Endothelial cell of umbilical vein (primary cell): ENCODE results near the gene NGFR. TPM values are rescaled to one million over a fixed set of nuclear protein-coding genes. Genes with fewer than 3 reads are reported as not detected.
"Not testable (repeated sequence)": the region's sequence is repeated elsewhere in the genome, so short reads cannot be mapped to it uniquely, and the experiment has no call there.

Experiments used
- BruUV-seq: library from RNA; stranded (reverse); fragments of 400-500 nt; replicated peaks from 2 replicates; lab custom pipeline; 2021; lab: Mats Ljungman, UMichigan
- CTCF ChIA-PET: fragments of 300-600, 350-600 bp; sonication (Branson Sonifier 250); formaldehyde crosslinking; loops from one replicate; lab custom pipeline; 2021; ENCODE audit warnings: antibody characterized with exemption, inconsistent platforms; lab: Charles Lee
- POLR2A ChIA-PET: fragments of 300-600, 350-600 bp; sonication (Branson Sonifier 250); formaldehyde crosslinking; loops from one replicate; lab custom pipeline; 2021; ENCODE audit warnings: antibody characterized with exemption, inconsistent platforms; lab: Charles Lee
- DNase-seq: peaks from one replicate; pipeline ENCODE4 v3.0.0-alpha.2; 2011; ENCODE audit warnings: low read depth, low spot score
- FAIRE-seq: peaks from 2 replicates; lab custom pipeline; 2011; peaks lifted over from hg19 to GRCh38; lab: Jason Lieb, UNC
- H2AFZ ChIP-seq: 2 replicates; pipeline ENCODE4 v1.6.0; 2012; ENCODE audit warnings: low read depth, low read length, control low read depth, inconsistent platforms
- H3K27ac ChIP-seq: 2 replicates; pipeline ENCODE4 v1.5.1; 2011; ENCODE audit warnings: low read depth, mild to moderate bottlenecking, control low read depth, low read length, moderate library complexity; ENCODE audit not compliant: insufficient read depth
- H3K27me3 ChIP-seq, 2 experiments: 2 replicates each; pipeline versions ENCODE4 v1.6.0 to v1.6.1; 2011; ENCODE audit warnings: low read length in 2 of 2, mixed read lengths in 1 of 2; ENCODE audit not compliant: control insufficient read depth in 2 of 2, insufficient read depth in 2 of 2
- H3K36me3 ChIP-seq, 2 experiments: 2 replicates in 1 of 2; 3 replicates in 1 of 2; pipeline ENCODE4 v1.5.1; 2011; ENCODE audit warnings: low read length in 2 of 2, mild to moderate bottlenecking in 1 of 2, moderate library complexity in 1 of 2; ENCODE audit not compliant: control insufficient read depth in 2 of 2, insufficient read depth in 2 of 2; ENCODE audit errors: extremely low read depth in 1 of 2
- H3K4me1 ChIP-seq: 3 replicates; pipeline ENCODE4 v1.5.1; 2011; ENCODE audit warnings: mild to moderate bottlenecking, low read length; ENCODE audit not compliant: control insufficient read depth, insufficient read depth; ENCODE audit errors: extremely low read depth
- H3K4me2 ChIP-seq: 2 replicates; pipeline ENCODE4 v1.6.1; 2011; ENCODE audit warnings: low read length, control low read depth, mixed read lengths; ENCODE audit not compliant: insufficient read depth
- H3K4me3 ChIP-seq, 3 experiments: fragments of 200-600 bp in 1 of 3; sonication (generic), shearing (Covaris generic) in 1 of 3; replicated peaks in 1 of 3; 2 replicates each; pipeline ENCODE4 v1.5.1; 2011 to 2016; ENCODE audit warnings: control low read depth in 3 of 3, low read length in 3 of 3, mild to moderate bottlenecking in 2 of 3, inconsistent platforms in 1 of 3, low read depth in 1 of 3, moderate library complexity in 1 of 3; ENCODE audit not compliant: insufficient read depth in 1 of 3
- H3K79me2 ChIP-seq: 2 replicates; pipeline ENCODE4 v1.6.0; 2012; ENCODE audit warnings: low read length, inconsistent platforms; ENCODE audit not compliant: control insufficient read depth, insufficient read depth
- H3K9ac ChIP-seq: replicated peaks from 2 replicates; pipeline ENCODE3; 2011; ENCODE audit warnings: low read length, control low read depth; ENCODE audit not compliant: insufficient read depth; ENCODE audit errors: extremely low read depth
- H3K9me1 ChIP-seq: replicated peaks from 3 replicates; pipeline ENCODE4 v1.6.0; 2011; ENCODE audit warnings: mild to moderate bottlenecking, low read length; ENCODE audit not compliant: control insufficient read depth, insufficient read depth; ENCODE audit errors: extremely low read depth
- H3K9me3 ChIP-seq: replicated peaks from 2 replicates; pipeline ENCODE4 v1.5.1; 2012; ENCODE audit warnings: low read length, inconsistent platforms; ENCODE audit not compliant: control insufficient read depth, insufficient read depth
- H4K20me1 ChIP-seq: replicated peaks from 2 replicates; pipeline ENCODE3; 2011; ENCODE audit warnings: mild to moderate bottlenecking, low read length; ENCODE audit not compliant: control insufficient read depth, insufficient read depth; ENCODE audit errors: extremely low read depth
- CTCF ChIP-seq, 2 donors: IDR thresholded peaks; 1 replicate in 1 of 2; 2 replicates in 1 of 2; pipeline ENCODE4 v1.5.1; 2011; ENCODE audit warnings: low read length in 2 of 2, mild to moderate bottlenecking in 2 of 2, moderate library complexity in 2 of 2, control low read depth in 1 of 2, inconsistent platforms in 1 of 2, low read depth in 1 of 2; ENCODE audit not compliant: insufficient read depth in 1 of 2; ENCODE audit errors: extremely low read depth in 1 of 2
- EZH2 ChIP-seq: IDR thresholded peaks from 2 replicates; pipeline ENCODE4 v1.6.1; 2012; ENCODE audit warnings: borderline replicate concordance, low read depth, mild to moderate bottlenecking, moderate library complexity, low read length, inconsistent platforms; ENCODE audit not compliant: severe bottlenecking
- FOS ChIP-seq: IDR thresholded peaks from 2 replicates; pipeline ENCODE4 v1.6.1; 2011; ENCODE audit warnings: mild to moderate bottlenecking, low read length, moderate library complexity, borderline replicate concordance; ENCODE audit not compliant: insufficient read depth
- GATA2 ChIP-seq: IDR thresholded peaks from 2 replicates; pipeline ENCODE4 v1.7.0; 2011; ENCODE audit warnings: low read depth, mild to moderate bottlenecking, moderate library complexity, mixed read lengths, low read length; ENCODE audit not compliant: insufficient read length, insufficient read depth
- JUN ChIP-seq: IDR thresholded peaks from 2 replicates; pipeline ENCODE4 v1.6.1; 2011; ENCODE audit warnings: borderline replicate concordance, low read depth; ENCODE audit not compliant: insufficient read length, insufficient read depth
- MAX ChIP-seq: IDR thresholded peaks from 2 replicates; pipeline ENCODE4 v1.6.1; 2011; ENCODE audit not compliant: insufficient read depth, insufficient read length
- MYC ChIP-seq: IDR thresholded peaks from one replicate; pipeline ENCODE4 v1.6.1; 2011; ENCODE audit warnings: mild to moderate bottlenecking, low read depth, low read length
- POLR2A ChIP-seq: IDR thresholded peaks from 2 replicates; pipeline ENCODE4 v1.6.1; 2012; ENCODE audit warnings: low read depth, mild to moderate bottlenecking, control low read depth, low read length
- POLR2AphosphoS5 ChIP-seq: IDR thresholded peaks from 2 replicates; pipeline ENCODE4 v1.6.1; 2012; ENCODE audit warnings: low read depth, mild to moderate bottlenecking, control low read depth, low read length, moderate library complexity; ENCODE audit not compliant: insufficient read depth
- dilution Hi-C: fragments of 300-500 bp; cut with MboI; formaldehyde crosslinking; loops from one replicate; pipeline ENCODE4 v1.15.0; 2019; ENCODE audit warnings: low sequenced_read_pairs; ENCODE audit not compliant: extremely low pct_ligation_motif_present
- intact Hi-C: fragments of 100-400 bp; cut with micrococcal nuclease; formaldehyde crosslinking; loops from one replicate; pipeline ENCODE4 v1.10.0; 2022
- polyA plus RNA-seq, 4 experiments: library from polyadenylated mRNA; depleted of rRNA in 3 of 4; stranded (reverse) in 3 of 4; unstranded in 1 of 4; fragments of >200 nt; gene quantifications; 2 replicates each; pipeline versions ENCODE4 v1.2.1 to v1.2.3, GENCODE V29; 2011 to 2012; ENCODE audit warnings: missing spikeins in 1 of 4
- total RNA-seq: library from RNA; stranded (reverse); gene quantifications from 2 replicates; pipeline ENCODE4 v1.2.3, GENCODE V29; 2021

The NGFR gene
- total and polyA plus RNA-seq, 2 donors (not counting 3 experiments of a cell fraction or from before 2014, with no cell fraction given), result not detected

GRCh38 chr17:49549691-49550678, 54.9 kb downstream of the NGFR start:
- intact Hi-C loops, result loop anchor here (2.0 kb wide), 1 partner anchor 235 kb away; no protein-coding TSS in a partner anchor
- CTCF ChIA-PET, result interaction anchor here (0.8 to 1.2 kb wide), 3 partner anchors 53 to 135 kb away, joined by 3 to 4 read pairs (median 3); partner anchors contain the start of gene PHB1

DNA sequence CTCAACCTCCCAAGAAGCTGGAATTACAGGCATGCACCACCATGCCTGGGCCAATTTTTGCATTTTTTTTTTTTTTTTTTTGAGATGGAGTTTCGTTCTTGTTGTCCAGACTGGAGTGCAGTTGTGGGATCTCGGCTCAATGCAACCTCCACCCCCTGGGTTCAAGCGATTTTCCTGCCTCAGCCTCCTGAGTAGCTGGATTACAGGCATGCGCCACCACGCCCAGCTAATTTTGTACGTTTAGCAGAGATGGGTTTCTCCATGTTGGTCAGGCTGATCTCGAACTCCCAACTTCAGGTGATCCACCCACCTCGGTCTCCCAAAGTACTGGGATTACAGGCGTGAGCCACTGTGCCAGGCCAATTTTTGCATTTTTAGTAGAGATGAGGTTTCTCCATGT, 55.7 kb downstream of the NGFR start:
- H3K79me2 ChIP-seq, H3K9me3 ChIP-seq, H3K27me3 ChIP-seq, CTCF ChIA-PET, H3K9ac ChIP-seq, H3K36me3 ChIP-seq, H3K9me1 ChIP-seq, H3K4me1 ChIP-seq, H3K27ac ChIP-seq, H2AFZ ChIP-seq, H3K4me2 ChIP-seq, H4K20me1 ChIP-seq, dilution Hi-C loops, intact Hi-C loops, H3K4me3 ChIP-seq, DNase-seq, FAIRE-seq, BruUV-seq: not testable (repeated sequence)
- POLR2A ChIA-PET, result interaction anchor here (0.7 kb wide), 1 partner anchor 793 kb away, joined by 7 read pairs; no protein-coding TSS in a partner anchor

More at GRCh38 chr17:49549691-49550678, 54.9 kb downstream of the NGFR start:
- DNase-seq (no peak), FAIRE-seq (no peak)
- Histone ChIP-seq H3K27ac (no peak overlapping the region), H3K4me1 (no peaks in the 10 kb centered on the region), H3K9me3 (no peaks in the 10 kb centered on the region), H3K4me2 (no peak overlapping the region), H2AFZ (no peak overlapping the region), H3K79me2 (no peaks in the 10 kb centered on the region), H3K4me3 (no peak overlapping the region), H3K36me3 (no peaks in the 10 kb centered on the region), H3K9ac (no peak overlapping the region), H4K20me1 (no peaks in the 10 kb centered on the region), H3K9me1 (no peaks in the 10 kb centered on the region), H3K27me3 (no peaks in the 10 kb centered on the region)
- POLR2A ChIA-PET, result no interaction called here
- dilution Hi-C loops, result no loop called here
- BruUV-seq, result no TSS peak
- TF ChIP-seq POLR2AphosphoS5 (no peak), GATA2 (no peak), POLR2A (no peak), MAX (no peak), FOS (no peak), JUN (no peak), CTCF (IDR thresholded peaks at IDR 0.05; ENCODE audit: extremely low read depth in 1 of 2, insufficient read depth in 1 of 2, low read depth in 1 of 2, low read length in 2 of 2) (no peak), MYC (no peak), EZH2 (no peak)
